UCSD-AML1 (cell line): ENCODE data around the gene KRTCAP2.
"Not testable (repeated sequence)": the region's sequence is repeated elsewhere in the genome, so short reads cannot be mapped to it uniquely, and the experiment has no call there.

Source experiments
- DNase-seq: peaks from one replicate; lab custom pipeline; 2025; ENCODE audit not compliant: unreplicated experiment; lab: John Stamatoyannopoulos, UW

KRTCAP2 gene

GRCh38 chr1:155200920-155201319, 27.8 kb upstream of the KRTCAP2 start:
- no peak for DNase-seq

GRCh38 chr1:155199792-155200191, 26.7 kb upstream of the KRTCAP2 start:
- no peak for DNase-seq

GRCh38 chr1:155198547-155198906, 25.4 kb upstream of the KRTCAP2 start:
- no peak for DNase-seq

GRCh38 chr1:155197901-155198546, 24.9 kb upstream of the KRTCAP2 start:
- DNase-seq, result no peak

- no peak for DNase-seq
Observed at GRCh38 chr1:155196893-155197638, 24.0 kb upstream of the KRTCAP2 start.

- DNase-seq, result no peak
Observed at GRCh38 chr1:155196103-155196892, 23.2 kb upstream of the KRTCAP2 start.

- peak; percentile 37 for DNase-seq
Observed at GRCh38 chr1:155195201-155196102, 22.3 kb upstream of the KRTCAP2 start.

GRCh38 chr1:155193991-155194240, 20.8 kb upstream of the KRTCAP2 start:
- DNase-seq, result not testable (repeated sequence)

GRCh38 chr1:155193275-155193990, 20.3 kb upstream of the KRTCAP2 start:
- peak; percentile 86 for DNase-seq

GRCh38 chr1:155192346-155193274, 19.5 kb upstream of the KRTCAP2 start:
- no peak for DNase-seq

GRCh38 chr1:155191904-155192303, 18.8 kb upstream of the KRTCAP2 start:
- DNase-seq, result no peak

- DNase-seq, result not testable (repeated sequence)
Observed at GRCh38 chr1:155189926-155190325, 16.8 kb upstream of the KRTCAP2 start.

- no peak for DNase-seq
Observed at GRCh38 chr1:155188268-155188667, 15.2 kb upstream of the KRTCAP2 start.

- DNase-seq, result no peak
Observed at GRCh38 chr1:155187456-155187891, 14.4 kb upstream of the KRTCAP2 start.

GRCh38 chr1:155186794-155187455, 13.8 kb upstream of the KRTCAP2 start:
- DNase-seq, result no peak

GRCh38 chr1:155186067-155186793, 13.1 kb upstream of the KRTCAP2 start:
- DNase-seq, result no peak

- DNase-seq, result no peak
Observed at GRCh38 chr1:155185783-155186066, 12.6 kb upstream of the KRTCAP2 start.
